ENCODE results near the gene PRND. TPM values are rescaled to one million over a fixed set of nuclear protein-coding genes. Genes with fewer than 3 reads are reported as not detected.

The PRND gene
- total and polyA plus RNA-seq, 2 donors (not counting 1 experiment from before 2014, with no cell fraction given), result not detected

DNA sequence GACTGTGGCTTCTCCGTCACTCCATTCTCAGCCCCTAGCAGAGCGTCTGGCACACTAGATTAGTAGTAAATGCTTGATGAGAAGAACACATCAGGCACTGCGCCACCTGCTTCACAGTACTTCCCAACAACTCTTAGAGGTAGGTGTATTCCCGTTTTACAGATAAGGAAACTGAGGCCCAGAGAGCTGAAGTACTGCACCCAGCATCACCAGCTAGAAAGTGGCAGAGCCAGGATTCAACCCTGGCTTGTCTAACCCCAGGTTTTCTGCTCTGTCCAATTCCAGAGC, 3.5 kb downstream of the PRND start:
- no peak overlapping the region for H3K4me3 ChIP-seq (replicated peaks in 1 of 4; ENCODE audit: control extremely low read depth in 1 of 4, insufficient read depth in 1 of 4, low read depth in 3 of 4, low read length in 4 of 4)
- H3K4me1 ChIP-seq (ENCODE audit: control insufficient read depth, extremely low read depth, insufficient read depth, low read length), result no peaks in the 10 kb centered on the region
- TF ChIP-seq, protein P1, sequence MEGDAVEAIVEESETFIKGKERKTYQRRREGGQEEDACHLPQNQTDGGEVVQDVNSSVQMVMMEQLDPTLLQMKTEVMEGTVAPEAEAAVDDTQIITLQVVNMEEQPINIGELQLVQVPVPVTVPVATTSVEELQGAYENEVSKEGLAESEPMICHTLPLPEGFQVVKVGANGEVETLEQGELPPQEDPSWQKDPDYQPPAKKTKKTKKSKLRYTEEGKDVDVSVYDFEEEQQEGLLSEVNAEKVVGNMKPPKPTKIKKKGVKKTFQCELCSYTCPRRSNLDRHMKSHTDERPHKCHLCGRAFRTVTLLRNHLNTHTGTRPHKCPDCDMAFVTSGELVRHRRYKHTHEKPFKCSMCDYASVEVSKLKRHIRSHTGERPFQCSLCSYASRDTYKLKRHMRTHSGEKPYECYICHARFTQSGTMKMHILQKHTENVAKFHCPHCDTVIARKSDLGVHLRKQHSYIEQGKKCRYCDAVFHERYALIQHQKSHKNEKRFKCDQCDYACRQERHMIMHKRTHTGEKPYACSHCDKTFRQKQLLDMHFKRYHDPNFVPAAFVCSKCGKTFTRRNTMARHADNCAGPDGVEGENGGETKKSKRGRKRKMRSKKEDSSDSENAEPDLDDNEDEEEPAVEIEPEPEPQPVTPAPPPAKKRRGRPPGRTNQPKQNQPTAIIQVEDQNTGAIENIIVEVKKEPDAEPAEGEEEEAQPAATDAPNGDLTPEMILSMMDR (conservative IDR thresholded peaks at IDR 0.05 in 1 of 2, IDR thresholded peaks at IDR 0.05 in 1 of 2; ENCODE audit: low read depth in 1 of 2, low read length in 2 of 2), result no peak
- TF ChIP-seq EZH2 (IDR thresholded peaks at IDR 0.05; ENCODE audit: low read length, missing control alignments), result no peak
- no peaks in the 10 kb centered on the region for H4K20me1 ChIP-seq (ENCODE audit: control insufficient read depth, extremely low read depth, insufficient read depth, low read length)
- H2AFZ ChIP-seq (ENCODE audit: low read length), result no peak overlapping the region
- H3K9ac ChIP-seq (ENCODE audit: insufficient read depth, low read length), result no peak overlapping the region
- peaks cover 3% of the 10 kb centered on the region for H3K27me3 ChIP-seq (ENCODE audit: control insufficient read depth, insufficient read depth, low read length)
- H3K27ac ChIP-seq (ENCODE audit: insufficient read depth, low read length), result no peak overlapping the region
- no peaks in the 10 kb centered on the region for H3K79me2 ChIP-seq (ENCODE audit: control insufficient read depth, insufficient read depth, low read length)
- H3K4me2 ChIP-seq (ENCODE audit: extremely low read depth, insufficient read depth, low read length), result no peak overlapping the region
- DNase-seq (ENCODE audit: low read depth in 2 of 2), result no peak
- no peaks in the 10 kb centered on the region for H3K36me3 ChIP-seq (ENCODE audit: control insufficient read depth, insufficient read depth, low read length)
- H3K9me3 ChIP-seq (ENCODE audit: control insufficient read depth, insufficient read depth, low read depth, low read length), result no peaks in the 10 kb centered on the region

- H3K4me2 ChIP-seq (ENCODE audit: extremely low read depth, insufficient read depth, low read length), result peak overlapping the region; percentile 34
- DNase-seq (ENCODE audit: low read depth in 2 of 2), result peak; percentile 72 to 93
Observed at GRCh38 chr20:4726710-4727397, 5.1 kb downstream of the PRND start.

DNA sequence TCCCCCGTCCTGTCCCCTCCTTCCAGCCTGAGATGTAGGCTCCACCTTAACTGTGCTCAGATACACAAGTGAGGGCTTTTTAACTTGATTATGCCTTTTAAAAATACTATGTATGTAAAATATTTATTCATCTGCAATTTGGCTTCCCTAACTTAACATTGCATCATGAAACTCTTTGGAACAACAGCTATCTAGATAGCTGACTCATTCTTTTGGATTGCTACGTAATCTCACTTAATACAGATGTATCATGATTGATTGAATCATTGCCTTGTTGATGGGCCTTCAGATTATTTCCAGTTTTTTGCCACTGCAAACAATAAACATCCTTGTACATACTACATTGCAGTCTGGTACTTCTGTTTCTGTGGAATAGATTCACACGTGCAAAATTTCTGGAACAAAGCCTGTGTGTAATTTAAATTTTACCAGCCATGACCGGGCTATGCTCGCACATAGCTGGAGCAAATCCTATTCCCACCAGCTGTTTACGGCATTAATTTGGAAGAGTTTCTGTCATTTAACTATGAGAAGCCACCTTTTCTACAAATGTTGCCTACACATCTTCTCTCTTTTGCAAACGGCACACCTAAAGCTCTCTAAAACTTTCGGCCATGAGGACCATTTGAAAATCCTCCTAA, 6.5 kb downstream of the PRND start:
- H3K4me1 ChIP-seq (ENCODE audit: control insufficient read depth, extremely low read depth, insufficient read depth, low read length), result no peaks in the 10 kb centered on the region
- DNase-seq (ENCODE audit: low read depth in 2 of 2), result peak; percentile 26 to 71
- no peaks in the 10 kb centered on the region for H4K20me1 ChIP-seq (ENCODE audit: control insufficient read depth, extremely low read depth, insufficient read depth, low read length)
- H3K27ac ChIP-seq (ENCODE audit: insufficient read depth, low read length), result no peak overlapping the region
- peaks cover 10% of the 10 kb centered on the region for H3K27me3 ChIP-seq (ENCODE audit: control insufficient read depth, insufficient read depth, low read length)
- H3K4me3 ChIP-seq (replicated peaks in 1 of 4; ENCODE audit: control extremely low read depth in 1 of 4, insufficient read depth in 1 of 4, low read depth in 3 of 4, low read length in 4 of 4), result no peak overlapping the region
- no peak for TF ChIP-seq EZH2 (IDR thresholded peaks at IDR 0.05; ENCODE audit: low read length, missing control alignments)
- TF ChIP-seq, protein P1 (conservative IDR thresholded peaks at IDR 0.05 in 1 of 2, IDR thresholded peaks at IDR 0.05 in 1 of 2; ENCODE audit: low read depth in 1 of 2, low read length in 2 of 2), result no peak
- no peak overlapping the region for H2AFZ ChIP-seq (ENCODE audit: low read length)
- H3K4me2 ChIP-seq (ENCODE audit: extremely low read depth, insufficient read depth, low read length), result no peak overlapping the region
- no peaks in the 10 kb centered on the region for H3K79me2 ChIP-seq (ENCODE audit: control insufficient read depth, insufficient read depth, low read length)
- H3K36me3 ChIP-seq (ENCODE audit: control insufficient read depth, insufficient read depth, low read length), result no peaks in the 10 kb centered on the region
- no peaks in the 10 kb centered on the region for H3K9me3 ChIP-seq (ENCODE audit: control insufficient read depth, insufficient read depth, low read depth, low read length)
- no peak overlapping the region for H3K9ac ChIP-seq (ENCODE audit: insufficient read depth, low read length)

More at GRCh38 chr20:4726710-4727397, 5.1 kb downstream of the PRND start:
- Histone ChIP-seq H3K79me2 (ENCODE audit: control insufficient read depth, insufficient read depth, low read length) (no peaks in the 10 kb centered on the region), H3K27ac (ENCODE audit: insufficient read depth, low read length) (no peak overlapping the region), H3K9me3 (ENCODE audit: control insufficient read depth, insufficient read depth, low read depth, low read length) (no peaks in the 10 kb centered on the region), H3K27me3 (ENCODE audit: control insufficient read depth, insufficient read depth, low read length) (peaks cover 11% of the 10 kb centered on the region), H3K36me3 (ENCODE audit: control insufficient read depth, insufficient read depth, low read length) (no peaks in the 10 kb centered on the region), H3K4me1 (ENCODE audit: control insufficient read depth, extremely low read depth, insufficient read depth, low read length) (no peaks in the 10 kb centered on the region), H3K9ac (ENCODE audit: insufficient read depth, low read length) (no peak overlapping the region), H2AFZ (ENCODE audit: low read length) (peak overlapping the region; percentile 63), H4K20me1 (ENCODE audit: control insufficient read depth, extremely low read depth, insufficient read depth, low read length) (no peaks in the 10 kb centered on the region), H3K4me3 (replicated peaks in 1 of 4; ENCODE audit: control extremely low read depth in 1 of 4, insufficient read depth in 1 of 4, low read depth in 3 of 4, low read length in 4 of 4) (peak overlapping the region in 2 of 4 experiments; percentile 0 to 4)
- TF ChIP-seq EZH2 (IDR thresholded peaks at IDR 0.05; ENCODE audit: low read length, missing control alignments), result no peak
- TF ChIP-seq, protein P1 (conservative IDR thresholded peaks at IDR 0.05 in 1 of 2, IDR thresholded peaks at IDR 0.05 in 1 of 2; ENCODE audit: low read depth in 1 of 2, low read length in 2 of 2), result no peak
